UCSD-AML1 (cell line): ENCODE data around the gene FLRT2.

Source experiments
- DNase-seq: peaks from one replicate; lab custom pipeline; 2025; ENCODE audit not compliant: unreplicated experiment; lab: John Stamatoyannopoulos, UW

The FLRT2 gene

GRCh38 chr14:85528897-85529631 is 880 bp upstream of the FLRT2 start:
- DNase-seq, result no peak

- no peak for DNase-seq
Observed at GRCh38 chr14:85530626-85531025, 682 bp downstream of the FLRT2 start.

- no peak for DNase-seq
Observed at GRCh38 chr14:85531141-85531586, 1.2 kb downstream of the FLRT2 start.

- no peak for DNase-seq
Observed at GRCh38 chr14:85531587-85532373, 1.8 kb downstream of the FLRT2 start.

- DNase-seq, result no peak
Observed at GRCh38 chr14:85532374-85533022, 2.6 kb downstream of the FLRT2 start.

GRCh38 chr14:85533023-85533860 is 3.3 kb downstream of the FLRT2 start:
- no peak for DNase-seq

DNA sequence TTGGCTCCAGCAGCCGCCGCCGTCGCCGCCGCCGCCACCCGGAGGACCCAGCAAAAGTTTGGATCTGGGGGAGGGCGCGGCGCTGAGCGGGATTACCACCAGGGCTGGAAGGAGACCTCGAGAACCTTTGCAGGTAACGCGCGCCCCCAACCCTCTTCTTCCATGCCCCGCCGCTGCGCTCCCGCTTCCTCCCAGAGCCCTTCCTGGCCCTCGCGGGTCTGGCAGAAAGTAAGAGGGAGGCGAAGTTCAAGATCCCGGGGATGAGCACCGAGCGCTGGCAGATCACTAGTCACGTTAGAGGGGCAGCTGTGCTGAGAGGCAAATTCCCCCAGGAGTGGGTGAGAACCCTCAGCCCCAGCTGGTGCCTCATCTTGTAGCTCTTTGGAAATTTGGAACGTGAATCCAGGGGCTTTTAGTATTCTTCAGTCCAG is 3.9 kb downstream of the FLRT2 start:
- no peak for DNase-seq

- no peak for DNase-seq
Observed at GRCh38 chr14:85534458-85535293, 4.7 kb downstream of the FLRT2 start.

- no peak for DNase-seq
Observed at GRCh38 chr14:85535321-85535720, 5.4 kb downstream of the FLRT2 start.

GRCh38 chr14:85535991-85536832 is 6.3 kb downstream of the FLRT2 start:
- no peak for DNase-seq

DNA sequence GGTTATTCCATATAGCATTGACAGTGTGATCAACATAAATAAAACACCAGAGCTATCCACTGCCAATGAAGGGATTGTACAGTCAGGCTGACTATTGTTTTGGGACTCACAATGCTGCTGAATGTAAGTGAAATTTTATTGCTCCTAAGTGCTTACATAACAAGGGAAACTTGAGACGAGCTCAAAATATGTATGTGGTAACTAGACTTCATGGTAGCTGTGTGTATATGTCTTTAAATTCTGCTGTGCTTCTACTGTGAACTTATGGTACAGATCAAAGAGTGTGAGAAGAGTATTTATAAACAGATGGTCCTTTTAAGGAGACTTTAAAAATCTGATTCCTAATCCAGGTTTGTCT is 6.9 kb downstream of the FLRT2 start:
- no peak for DNase-seq

DNA sequence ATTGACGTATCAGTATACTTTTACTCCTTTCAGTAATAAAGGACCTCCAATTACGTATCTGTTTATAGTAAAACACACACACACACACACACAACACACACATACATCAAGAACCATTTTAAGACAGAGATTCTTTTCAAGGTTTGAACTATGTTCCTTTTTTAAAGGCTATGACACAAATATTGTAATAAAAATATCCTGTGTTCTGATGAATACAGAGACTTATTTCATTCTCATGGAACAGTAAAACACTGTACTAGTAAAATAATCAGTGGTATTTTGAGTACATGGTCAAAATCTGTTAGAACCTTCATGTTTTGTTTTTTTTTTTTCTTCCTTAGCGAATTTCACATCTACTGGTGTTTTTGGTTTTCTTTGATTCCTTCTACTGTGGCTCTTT is 7.6 kb downstream of the FLRT2 start:
- DNase-seq, result no peak

GRCh38 chr14:85538636-85539035 is 8.7 kb downstream of the FLRT2 start:
- no peak for DNase-seq

DNA sequence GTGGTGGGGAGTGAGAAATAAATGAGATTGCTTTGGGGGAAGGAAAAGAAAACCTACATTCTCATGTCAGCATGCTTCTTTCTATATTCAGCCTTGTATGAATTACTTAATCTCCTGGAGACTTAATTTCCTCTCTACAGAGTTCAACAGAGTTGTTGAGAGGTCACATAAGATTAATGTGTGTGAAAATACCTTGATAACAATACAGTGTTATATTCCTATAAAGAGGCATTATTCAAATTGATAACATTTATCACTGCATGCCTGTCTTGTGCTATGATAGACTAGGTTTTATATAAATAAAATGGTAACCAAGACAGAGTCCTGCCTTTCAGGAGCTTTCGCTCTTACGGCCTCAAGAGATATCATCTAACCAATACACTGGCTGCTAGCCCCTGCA is 9.6 kb downstream of the FLRT2 start:
- DNase-seq, result no peak

DNA sequence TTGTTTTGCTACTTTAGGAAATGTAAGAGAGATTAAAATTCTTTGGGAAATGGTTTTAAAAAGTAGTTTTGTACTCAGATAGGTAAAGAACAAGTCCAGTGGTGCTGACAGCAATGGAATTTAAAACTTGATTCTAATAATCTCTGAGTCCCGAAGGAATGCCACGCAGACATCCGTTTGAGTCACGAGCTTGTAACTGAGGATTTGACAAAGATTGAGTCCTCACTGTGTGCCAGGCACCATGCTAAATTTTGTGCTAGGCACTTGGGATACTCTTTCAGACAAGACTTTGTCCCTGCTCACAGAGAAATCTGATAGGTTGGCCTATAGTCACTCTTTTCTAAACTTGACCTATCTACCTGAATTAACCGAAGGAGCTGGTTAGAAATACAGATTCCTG is 12.7 kb downstream of the FLRT2 start:
- DNase-seq, result no peak

DNA sequence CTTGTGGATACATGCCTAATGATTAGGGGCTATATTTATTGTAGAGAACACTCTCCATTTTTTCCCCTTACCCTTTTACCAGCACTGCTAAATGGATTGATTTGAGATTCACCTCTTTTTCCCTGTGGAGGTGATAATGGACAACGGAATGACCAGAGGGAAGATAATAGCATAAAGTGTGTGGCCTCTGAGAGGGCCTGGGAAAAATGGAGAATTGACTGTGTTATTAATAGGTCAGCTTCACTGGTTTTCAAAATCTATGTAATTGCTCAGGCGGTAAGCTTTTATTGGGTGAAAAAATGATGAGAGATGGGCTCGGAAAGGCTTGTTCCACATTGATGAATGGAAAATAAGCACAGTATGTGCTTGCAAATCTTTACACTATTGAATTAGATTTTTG is 15.8 kb downstream of the FLRT2 start:
- DNase-seq, result no peak

- DNase-seq, result no peak
Observed at GRCh38 chr14:85546390-85546789, 16.4 kb downstream of the FLRT2 start.

DNA sequence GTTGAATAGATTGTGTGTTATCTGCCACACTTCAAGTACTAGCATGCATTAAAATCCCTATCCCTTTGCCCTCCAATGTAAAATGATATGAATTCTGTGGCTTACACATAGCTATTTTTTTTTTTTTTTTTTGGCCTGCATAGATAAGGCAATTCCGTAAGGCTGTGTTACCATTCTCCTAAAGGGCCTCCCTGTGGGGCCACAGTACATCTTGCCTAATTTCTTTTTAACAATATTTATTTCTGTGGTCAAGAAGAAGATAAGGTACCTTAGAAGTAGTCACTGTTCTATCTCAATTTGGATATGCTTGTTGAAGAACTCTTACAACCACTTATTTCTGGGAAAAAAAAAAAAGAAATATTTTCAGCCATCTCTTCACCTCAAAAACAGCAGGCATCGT is 19.8 kb downstream of the FLRT2 start:
- DNase-seq, result no peak

- DNase-seq, result no peak
Observed at GRCh38 chr14:85554106-85554505, 24.2 kb downstream of the FLRT2 start.
